GM10266 (cell line): Measurements from ENCODE around the gene KRTAP20-3.

Experiments
- DNase-seq: peaks from one replicate; pipeline ENCODE4 v3.0.0; 2012; ENCODE audit errors: extremely low spot score
- TF ChIP-seq, protein P1 (sequence below): IDR thresholded peaks from 2 replicates; pipeline ENCODE4 v1.5.1; 2012; ENCODE audit warnings: mild to moderate bottlenecking, low read depth; ENCODE audit not compliant: control insufficient read depth, insufficient read depth; ENCODE audit errors: missing control alignments

The KRTAP20-3 gene

GRCh38 chr21:30676737-30677136 lies 34.1 kb downstream of the KRTAP20-3 start:
- TF ChIP-seq, protein P1, sequence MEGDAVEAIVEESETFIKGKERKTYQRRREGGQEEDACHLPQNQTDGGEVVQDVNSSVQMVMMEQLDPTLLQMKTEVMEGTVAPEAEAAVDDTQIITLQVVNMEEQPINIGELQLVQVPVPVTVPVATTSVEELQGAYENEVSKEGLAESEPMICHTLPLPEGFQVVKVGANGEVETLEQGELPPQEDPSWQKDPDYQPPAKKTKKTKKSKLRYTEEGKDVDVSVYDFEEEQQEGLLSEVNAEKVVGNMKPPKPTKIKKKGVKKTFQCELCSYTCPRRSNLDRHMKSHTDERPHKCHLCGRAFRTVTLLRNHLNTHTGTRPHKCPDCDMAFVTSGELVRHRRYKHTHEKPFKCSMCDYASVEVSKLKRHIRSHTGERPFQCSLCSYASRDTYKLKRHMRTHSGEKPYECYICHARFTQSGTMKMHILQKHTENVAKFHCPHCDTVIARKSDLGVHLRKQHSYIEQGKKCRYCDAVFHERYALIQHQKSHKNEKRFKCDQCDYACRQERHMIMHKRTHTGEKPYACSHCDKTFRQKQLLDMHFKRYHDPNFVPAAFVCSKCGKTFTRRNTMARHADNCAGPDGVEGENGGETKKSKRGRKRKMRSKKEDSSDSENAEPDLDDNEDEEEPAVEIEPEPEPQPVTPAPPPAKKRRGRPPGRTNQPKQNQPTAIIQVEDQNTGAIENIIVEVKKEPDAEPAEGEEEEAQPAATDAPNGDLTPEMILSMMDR, result no peak
- no peak for DNase-seq

GRCh38 chr21:30680586-30680985 lies 37.9 kb downstream of the KRTAP20-3 start:
- no peak for DNase-seq
- TF ChIP-seq, protein P1, result no peak

- TF ChIP-seq, protein P1, result no peak
- no peak for DNase-seq
These were observed 41.8 kb downstream of the KRTAP20-3 start for GRCh38 chr21:30684506-30684905.

GRCh38 chr21:30689822-30690221 lies 47.2 kb downstream of the KRTAP20-3 start:
- TF ChIP-seq, protein P1, result no peak
- DNase-seq, result no peak
